Measurements from ENCODE around the gene PPP6R3. TPM values are rescaled to one million over a fixed set of nuclear protein-coding genes. Genes with fewer than 3 reads are reported as not detected.
"Not testable (repeated sequence)": the region's sequence is repeated elsewhere in the genome, so short reads cannot be mapped to it uniquely, and the experiment has no call there.

The PPP6R3 gene
- total and polyA plus RNA-seq, 5 experiments from 2014 or later, result 44.0 to 169 (median 46.6) TPM

- Mint-ChIP-seq H3K36me3 (peaks cover 10 to 89% (median 43%) of the 10 kb centered on the region in 3 donors), H3K27ac (peak overlapping the region in 9 of 10 donors; percentile 30 to 85 (median 58)), H3K4me1 (peaks cover 45 to 83% (median 70%) of the 10 kb centered on the region in 4 donors)
- H3K9me3 Mint-ChIP-seq, H3K4me3 Mint-ChIP-seq, H3K27me3 Mint-ChIP-seq, DNase-seq, POLR2A ChIA-PET, ATAC-seq: not testable (repeated sequence)
Observed at GRCh38 chr11:68540504-68540903, 80.0 kb downstream of the PPP6R3 start.

- peak overlapping the region; percentile 4 to 87 (median 56) for H3K27ac Mint-ChIP-seq
Observed at GRCh38 chr11:68541116-68541515, 80.6 kb downstream of the PPP6R3 start.

GRCh38 chr11:68541991-68542390 lies 81.4 kb downstream of the PPP6R3 start:
- POLR2A ChIA-PET, result no interaction called here
- no peak for DNase-seq
- Mint-ChIP-seq H3K27me3 (no peaks in the 10 kb centered on the region), H3K27ac (peak overlapping the region; percentile 4 to 87 (median 74)), H3K9me3 (no peaks in the 10 kb centered on the region), H3K4me1 (peaks cover 40 to 83% (median 71%) of the 10 kb centered on the region in 4 donors), H3K4me3 (peak overlapping the region in 2 of 10 donors; percentile 38 to 70), H3K36me3 (peaks cover 10 to 92% (median 43%) of the 10 kb centered on the region in 3 donors)
- ATAC-seq, result no peak

More at GRCh38 chr11:68541116-68541515, 80.6 kb downstream of the PPP6R3 start:
- Mint-ChIP-seq H3K27me3 (no peaks in the 10 kb centered on the region), H3K4me1 (peaks cover 43 to 83% (median 71%) of the 10 kb centered on the region in 4 donors), H3K36me3 (peaks cover 10 to 92% (median 43%) of the 10 kb centered on the region in 3 donors), H3K9me3 (no peaks in the 10 kb centered on the region), H3K4me3 (peak overlapping the region in 4 of 10 donors; percentile 0 to 26 (median 5))
- no peak for ATAC-seq
- no peak for DNase-seq
- POLR2A ChIA-PET, result no interaction called here

- Mint-ChIP-seq H3K27ac (peak overlapping the region in 7 of 10 donors; percentile 8 to 82 (median 58)), H3K27me3 (no peaks in the 10 kb centered on the region), H3K9me3 (no peaks in the 10 kb centered on the region), H3K4me1 (peaks cover 44 to 86% (median 76%) of the 10 kb centered on the region in 4 donors), H3K36me3 (peaks cover 10 to 95% (median 41%) of the 10 kb centered on the region in 3 donors), H3K4me3 (peak overlapping the region in 1 of 10 donors; percentile 56)
- POLR2A ChIA-PET, result no interaction called here
- no peak for DNase-seq
- ATAC-seq, result no peak
Observed at GRCh38 chr11:68542617-68543016, 82.1 kb downstream of the PPP6R3 start.

GRCh38 chr11:68543594-68543993 lies 83.0 kb downstream of the PPP6R3 start:
- peaks cover 10 to 95% (median 35%) of the 10 kb centered on the region in 3 donors for H3K36me3 Mint-ChIP-seq
- H3K27me3 Mint-ChIP-seq, result no peaks in the 10 kb centered on the region
- H3K4me3 Mint-ChIP-seq, result peak overlapping the region in 1 of 10 donors; percentile 24
- peak overlapping the region; percentile 22 to 82 (median 72) for H3K27ac Mint-ChIP-seq
- no peak for ATAC-seq
- H3K9me3 Mint-ChIP-seq, result no peaks in the 10 kb centered on the region
- POLR2A ChIA-PET, result no interaction called here
- H3K4me1 Mint-ChIP-seq, result peaks cover 49 to 88% (median 81%) of the 10 kb centered on the region in 4 donors
- DNase-seq, result no peak

- Mint-ChIP-seq H3K36me3 (peaks cover 0 to 95% (median 20%) of the 10 kb centered on the region in 3 donors), H3K27ac (peak overlapping the region in 6 of 10 donors; percentile 17 to 64 (median 52)), H3K9me3 (no peaks in the 10 kb centered on the region), H3K27me3 (no peaks in the 10 kb centered on the region), H3K4me3 (no peak overlapping the region), H3K4me1 (peaks cover 57 to 89% (median 84%) of the 10 kb centered on the region in 4 donors)
- DNase-seq (no peak), ATAC-seq (no peak)
- POLR2A ChIA-PET, result no interaction called here
Observed at GRCh38 chr11:68545347-68545746, 84.8 kb downstream of the PPP6R3 start.

GRCh38 chr11:68545796-68546195 lies 85.2 kb downstream of the PPP6R3 start:
- POLR2A ChIA-PET, result no interaction called here
- no peaks in the 10 kb centered on the region for H3K9me3 Mint-ChIP-seq
- DNase-seq (no peak), ATAC-seq (no peak)
- peaks cover 0 to 94% (median 17%) of the 10 kb centered on the region in 3 donors for H3K36me3 Mint-ChIP-seq
- H3K27me3 Mint-ChIP-seq, result no peaks in the 10 kb centered on the region
- peak overlapping the region in 1 of 10 donors; percentile 26 for H3K4me3 Mint-ChIP-seq
- H3K27ac Mint-ChIP-seq, result peak overlapping the region in 7 of 10 donors; percentile 17 to 70 (median 51)
- peaks cover 59 to 89% (median 84%) of the 10 kb centered on the region in 4 donors for H3K4me1 Mint-ChIP-seq

- POLR2A ChIA-PET, result no interaction called here
- Mint-ChIP-seq H3K9me3 (no peaks in the 10 kb centered on the region), H3K27ac (peak overlapping the region in 8 of 10 donors; percentile 4 to 96 (median 54)), H3K27me3 (no peaks in the 10 kb centered on the region), H3K4me3 (no peak overlapping the region), H3K4me1 (peaks cover 56 to 89% (median 83%) of the 10 kb centered on the region in 4 donors), H3K36me3 (peaks cover 0 to 94% (median 12%) of the 10 kb centered on the region in 3 donors)
- DNase-seq (no peak), ATAC-seq (no peak)
Observed at GRCh38 chr11:68546555-68546954, 86.0 kb downstream of the PPP6R3 start.

- peak overlapping the region; percentile 36 to 82 (median 72) for H3K4me3 Mint-ChIP-seq
- H3K27ac Mint-ChIP-seq, result peak overlapping the region; percentile 74 to 96 (median 84)
- H3K27me3 Mint-ChIP-seq, result no peaks in the 10 kb centered on the region
- H3K36me3 Mint-ChIP-seq, result peaks cover 0 to 99% (median 14%) of the 10 kb centered on the region in 3 donors
- POLR2A ChIA-PET, result interaction anchor here (0.7 kb wide), 1 partner anchor 21 kb away, joined by 3 read pairs; no protein-coding TSS in a partner anchor
- H3K9me3 Mint-ChIP-seq, result no peaks in the 10 kb centered on the region
- H3K4me1 Mint-ChIP-seq, result peaks cover 57 to 82% (median 74%) of the 10 kb centered on the region in 4 donors
- DNase-seq (peak in 2 of 10 donors; percentile 4 to 36), ATAC-seq (peak; percentile 71 to 74)
Observed at GRCh38 chr11:68549789-68550484, 89.4 kb downstream of the PPP6R3 start.

GRCh38 chr11:68550485-68550817 lies 89.9 kb downstream of the PPP6R3 start:
- Mint-ChIP-seq H3K27me3 (no peaks in the 10 kb centered on the region), H3K4me1 (peaks cover 55 to 80% (median 68%) of the 10 kb centered on the region in 4 donors), H3K36me3 (peaks cover 0 to 99% (median 14%) of the 10 kb centered on the region in 3 donors), H3K4me3 (peak overlapping the region; percentile 36 to 82 (median 71)), H3K27ac (peak overlapping the region; percentile 74 to 96 (median 84)), H3K9me3 (no peaks in the 10 kb centered on the region)
- DNase-seq, result peak in 1 of 10 donors; percentile 32
- POLR2A ChIA-PET, result interaction anchor here (0.7 kb wide), 1 partner anchor 22 kb away, joined by 3 read pairs; no protein-coding TSS in a partner anchor
- ATAC-seq, result peak; percentile 72 to 85

GRCh38 chr11:68551223-68551622 lies 90.7 kb downstream of the PPP6R3 start:
- Mint-ChIP-seq H3K27me3 (no peaks in the 10 kb centered on the region), H3K36me3 (peaks cover 0 to 97% (median 14%) of the 10 kb centered on the region in 3 donors), H3K27ac (peak overlapping the region in 8 of 10 donors; percentile 3 to 96 (median 84)), H3K4me3 (peak overlapping the region in 4 of 10 donors; percentile 43 to 82 (median 76)), H3K4me1 (peaks cover 57 to 74% (median 63%) of the 10 kb centered on the region in 4 donors), H3K9me3 (no peaks in the 10 kb centered on the region)
- ATAC-seq (no peak), DNase-seq (no peak)
- POLR2A ChIA-PET, result no interaction called here

GRCh38 chr11:68551777-68552176 lies 91.2 kb downstream of the PPP6R3 start:
- POLR2A ChIA-PET, result no interaction called here
- DNase-seq, result no peak
- peak overlapping the region in 1 of 10 donors; percentile 55 for H3K4me3 Mint-ChIP-seq
- no peaks in the 10 kb centered on the region for H3K9me3 Mint-ChIP-seq
- peaks cover 0 to 94% (median 15%) of the 10 kb centered on the region in 3 donors for H3K36me3 Mint-ChIP-seq
- ATAC-seq, result no peak
- H3K27me3 Mint-ChIP-seq, result no peaks in the 10 kb centered on the region
- H3K27ac Mint-ChIP-seq, result peak overlapping the region in 8 of 10 donors; percentile 40 to 96 (median 56)
- peaks cover 55 to 70% (median 58%) of the 10 kb centered on the region in 4 donors for H3K4me1 Mint-ChIP-seq

GRCh38 chr11:68552542-68552941 lies 92.0 kb downstream of the PPP6R3 start:
- H3K27ac Mint-ChIP-seq, result peak overlapping the region in 9 of 10 donors; percentile 2 to 96 (median 51)
- ATAC-seq (no peak), DNase-seq (no peak)
- H3K4me3 Mint-ChIP-seq, result peak overlapping the region in 2 of 10 donors; percentile 7 to 26
- peaks cover 0 to 94% (median 18%) of the 10 kb centered on the region in 3 donors for H3K36me3 Mint-ChIP-seq
- H3K27me3 Mint-ChIP-seq, result no peaks in the 10 kb centered on the region
- POLR2A ChIA-PET, result no interaction called here
- H3K4me1 Mint-ChIP-seq, result peaks cover 49 to 67% (median 53%) of the 10 kb centered on the region in 4 donors
- no peaks in the 10 kb centered on the region for H3K9me3 Mint-ChIP-seq

Measured in naive thymus-derived CD8-positive, alpha-beta T cell (primary cell).